Natural killer cell (primary cell): ENCODE measurements around the gene CAMK2B. TPM values are rescaled to one million over a fixed set of nuclear protein-coding genes. Genes with fewer than 3 reads are reported as not detected.

Experiments used
- ATAC-seq, 3 donors: fragments of 150-1000 bp in 2 of 3; fragments of 200-7000 bp in 1 of 3; cut with Tn5 transposase; 1 replicate in 1 of 3; 2 replicates in 2 of 3; pipeline ENCODE4 v1.10.0; 2021; ENCODE audit warnings: mild to moderate bottlenecking in 2 of 3, moderate library complexity in 2 of 3
- DNase-seq, 2 donors: peaks; one replicate each; pipeline versions ENCODE4 v3.0.0 to v3.0.0-alpha.2; 2013 to 2021; ENCODE audit warnings: mixed read lengths in 1 of 2
- H3K27ac ChIP-seq: one replicate; pipeline ENCODE4 v1.5.1; 2013; ENCODE audit warnings: mild to moderate bottlenecking, low read length
- H3K27me3 ChIP-seq: one replicate; pipeline ENCODE4 v1.6.1; 2013; ENCODE audit warnings: low read length; ENCODE audit not compliant: control insufficient read depth, insufficient read depth
- H3K36me3 ChIP-seq: one replicate; pipeline ENCODE4 v1.6.1; 2013; ENCODE audit warnings: low read length; ENCODE audit not compliant: control insufficient read depth, insufficient read depth
- H3K4me1 ChIP-seq: one replicate; pipeline ENCODE4 v1.6.1; 2013; ENCODE audit warnings: low read length; ENCODE audit not compliant: control insufficient read depth, insufficient read depth
- H3K4me3 ChIP-seq: one replicate; pipeline ENCODE4 v1.5.1; 2013; ENCODE audit warnings: low read length
- H3K9me3 ChIP-seq: one replicate; pipeline ENCODE4 v1.6.1; 2013; ENCODE audit warnings: low read length; ENCODE audit not compliant: control insufficient read depth, insufficient read depth
- H3K27ac Mint-ChIP-seq, 2 donors: one replicate each; pipeline ENCODE4 v1.8.0; 2022; ENCODE audit warnings: mild to moderate bottlenecking in 2 of 2, mixed read lengths in 2 of 2, moderate library complexity in 1 of 2
- H3K27me3 Mint-ChIP-seq, 2 donors: one replicate each; pipeline ENCODE4 v1.8.0; 2022; ENCODE audit warnings: low read depth in 2 of 2, mixed read lengths in 2 of 2
- H3K36me3 Mint-ChIP-seq: one replicate; pipeline ENCODE4 v1.8.0; 2022; ENCODE audit warnings: mixed read lengths
- H3K4me1 Mint-ChIP-seq, 2 donors: one replicate each; pipeline ENCODE4 v1.8.0; 2022; ENCODE audit warnings: mixed read lengths in 2 of 2
- H3K4me3 Mint-ChIP-seq: one replicate; pipeline ENCODE4 v1.8.0; 2022; ENCODE audit warnings: mild to moderate bottlenecking, moderate library complexity, mixed read lengths
- H3K9me3 Mint-ChIP-seq, 2 donors: one replicate each; pipeline ENCODE4 v1.8.0; 2022; ENCODE audit warnings: mixed read lengths in 2 of 2
- CTCF ChIP-seq: fragments of 200-600 bp; IDR thresholded peaks from one replicate; pipeline ENCODE4 v1.8.0; 2022; ENCODE audit warnings: antibody characterized with exemption
- WGBS: methylation state at CpG from one replicate; pipeline ENCODE4 v1.1.7; 2013; ENCODE audit warnings: missing lambda C conversion rate; ENCODE audit not compliant: insufficient coverage; 5-methylcytosine and 5-hydroxymethylcytosine counted together
- intact Hi-C: fragments of 100-400 bp; cut with micrococcal nuclease; formaldehyde crosslinking; loops from one replicate; pipeline ENCODE4 v1.14.2; 2022
- total RNA-seq, 4 donors: library from RNA; stranded (reverse); fragments of 120-200 nt in 1 of 4; gene quantifications; one replicate each; pipeline versions ENCODE4 v1.2.3 to v1.2.4, GENCODE V29; 2013 to 2022

The CAMK2B gene
- total RNA-seq, 3 donors from 2014 or later (not counting 1 experiment from before 2014, with no cell fraction given), result 0.70 TPM; not detected in 2

GRCh38 chr7:44197474-44197873 lies 127.9 kb downstream of the CAMK2B start:
- TF ChIP-seq CTCF, result no peak
- Histone ChIP-seq H3K27me3 (no peaks in the 10 kb centered on the region), H3K4me1 (peaks cover 8% of the 10 kb centered on the region), H3K4me3 (no peak overlapping the region), H3K36me3 (no peaks in the 10 kb centered on the region), H3K9me3 (no peaks in the 10 kb centered on the region), H3K27ac (no peak overlapping the region)
- no peak for DNase-seq
- peaks cover 12% of the 10 kb centered on the region in 2 donors for H3K4me1 Mint-ChIP-seq
- H3K27ac Mint-ChIP-seq, result no peak overlapping the region
- WGBS, result 87% methylated on average over 7 of the region's 7 CpGs
- intact Hi-C loops, result no loop called here
- no peaks in the 10 kb centered on the region for H3K36me3 Mint-ChIP-seq
- no peak for ATAC-seq
- H3K4me3 Mint-ChIP-seq, result no peak overlapping the region
- peaks cover 0 to 2% of the 10 kb centered on the region in 2 donors for H3K9me3 Mint-ChIP-seq
- H3K27me3 Mint-ChIP-seq, result peaks cover 22 to 35% of the 10 kb centered on the region in 2 donors

- peak in 1 of 2 donors; percentile 58 for DNase-seq
- H3K4me1 ChIP-seq, result peaks cover 3% of the 10 kb centered on the region
- H3K27ac ChIP-seq, result no peak overlapping the region
- WGBS, result 17% methylated on average over 2 of the region's 3 CpGs
- peaks cover 25 to 39% of the 10 kb centered on the region in 2 donors for H3K27me3 Mint-ChIP-seq
- peaks cover 0 to 2% of the 10 kb centered on the region in 2 donors for H3K9me3 Mint-ChIP-seq
- no peak for ATAC-seq
- H3K4me3 Mint-ChIP-seq, result no peak overlapping the region
- no peak overlapping the region for H3K4me3 ChIP-seq
- no peak overlapping the region for H3K27ac Mint-ChIP-seq
- H3K27me3 ChIP-seq, result peaks cover 3% of the 10 kb centered on the region
- no peaks in the 10 kb centered on the region for H3K36me3 ChIP-seq
- intact Hi-C loops, result no loop called here
- no peaks in the 10 kb centered on the region for H3K9me3 ChIP-seq
- TF ChIP-seq CTCF, result peak; percentile 35
- H3K4me1 Mint-ChIP-seq, result peaks cover 2% of the 10 kb centered on the region in 2 donors
- no peaks in the 10 kb centered on the region for H3K36me3 Mint-ChIP-seq
Observed at GRCh38 chr7:44196450-44196872, 128.9 kb downstream of the CAMK2B start.

DNA sequence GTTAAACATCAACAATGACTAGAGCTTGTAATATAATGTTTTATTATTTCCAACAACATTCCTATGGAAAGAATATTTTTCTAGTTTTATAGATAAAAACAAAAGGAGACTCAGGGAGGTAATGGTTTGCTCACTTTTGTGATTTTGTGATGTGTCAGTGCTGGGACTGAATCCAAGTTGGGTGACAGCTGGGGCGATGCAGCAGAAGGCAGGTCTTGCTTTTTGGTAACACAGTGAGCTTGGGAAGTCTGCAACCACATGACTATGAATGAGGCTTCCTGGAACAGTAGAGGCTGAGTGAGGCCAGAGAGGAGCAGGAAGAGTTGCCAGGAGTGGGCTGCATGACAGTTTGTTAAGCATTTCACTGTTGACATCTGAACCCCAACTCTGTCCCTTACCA lies 129.5 kb downstream of the CAMK2B start:
- intact Hi-C loops, result no loop called here

More for the DNA sequence above, 129.5 kb downstream of the CAMK2B start:
- no peak overlapping the region for H3K27ac ChIP-seq
- no peak for DNase-seq
- whole genome bisulfite sequencing, result 16% methylated on average over 1 of the region's 1 CpG
- no peaks in the 10 kb centered on the region for H3K9me3 ChIP-seq
- H3K36me3 ChIP-seq, result no peaks in the 10 kb centered on the region
- H3K4me3 Mint-ChIP-seq, result no peak overlapping the region
- no peak for TF ChIP-seq CTCF
- peaks cover 0 to 2% of the 10 kb centered on the region in 2 donors for H3K9me3 Mint-ChIP-seq
- no peaks in the 10 kb centered on the region for H3K4me1 ChIP-seq
- no peaks in the 10 kb centered on the region for H3K4me1 Mint-ChIP-seq
- H3K27me3 ChIP-seq, result peaks cover 3% of the 10 kb centered on the region
- no peak overlapping the region for H3K27ac Mint-ChIP-seq
- no peaks in the 10 kb centered on the region for H3K36me3 Mint-ChIP-seq
- H3K27me3 Mint-ChIP-seq, result peaks cover 27 to 45% of the 10 kb centered on the region in 2 donors
- H3K4me3 ChIP-seq, result no peak overlapping the region
- no peak for ATAC-seq
